KOPT-K1 (cell line): ENCODE measurements around the gene TBC1D2.

ENCODE experiments used
- H3K27ac ChIP-seq: fragments of 200-600 bp; sonication (generic); 2 replicates; pipeline ENCODE4 v1.5.1; 2016; ENCODE audit warnings: antibody characterized with exemption, mild to moderate bottlenecking, low read depth, low read length; ENCODE audit not compliant: poor library complexity, severe bottlenecking
- H3K36me3 ChIP-seq: fragments of 200-600 bp; sonication (generic); 2 replicates; pipeline ENCODE4 v1.5.1; 2017; ENCODE audit warnings: antibody characterized with exemption, mild to moderate bottlenecking, low read length, moderate library complexity; ENCODE audit not compliant: insufficient read depth
- H3K9me3 ChIP-seq: fragments of 200-600 bp; sonication (generic); 2 replicates; pipeline ENCODE4 v1.5.1; 2017; ENCODE audit warnings: antibody characterized with exemption, low read length, mild to moderate bottlenecking; ENCODE audit not compliant: insufficient read depth, poor library complexity, severe bottlenecking

The TBC1D2 gene

DNA sequence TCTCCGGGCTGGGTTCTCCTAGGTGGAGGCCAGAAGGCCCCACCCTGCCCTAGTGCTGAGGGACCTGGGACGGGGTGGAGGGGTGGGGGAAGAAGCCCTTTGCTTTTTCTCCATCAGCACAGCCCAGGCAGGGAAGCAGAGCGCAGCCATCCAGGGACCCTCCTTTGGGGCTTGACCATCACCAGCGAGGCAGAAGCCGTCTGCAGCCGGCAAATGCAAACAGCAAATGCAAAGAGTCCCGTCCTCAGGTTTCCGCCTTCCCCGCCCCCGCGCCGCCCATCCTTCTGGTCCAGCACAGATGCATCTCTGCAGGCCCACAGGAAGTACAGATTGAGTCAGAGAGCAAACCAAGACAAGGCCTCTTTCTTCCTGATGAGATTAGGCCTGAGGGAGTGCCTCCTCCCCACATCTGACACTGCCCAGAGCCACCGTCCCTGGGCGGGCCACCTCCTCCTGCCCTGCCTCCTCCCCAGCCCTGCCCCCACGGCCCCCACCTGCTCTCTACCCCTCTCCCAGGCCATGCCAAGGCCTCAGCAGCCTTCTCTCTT lies 86.4 kb downstream of the TBC1D2 start:
- H3K27ac ChIP-seq: no peak overlapping the region
- H3K36me3 ChIP-seq: no peaks in the 10 kb centered on the region
- no peaks in the 10 kb centered on the region for H3K9me3 ChIP-seq

DNA sequence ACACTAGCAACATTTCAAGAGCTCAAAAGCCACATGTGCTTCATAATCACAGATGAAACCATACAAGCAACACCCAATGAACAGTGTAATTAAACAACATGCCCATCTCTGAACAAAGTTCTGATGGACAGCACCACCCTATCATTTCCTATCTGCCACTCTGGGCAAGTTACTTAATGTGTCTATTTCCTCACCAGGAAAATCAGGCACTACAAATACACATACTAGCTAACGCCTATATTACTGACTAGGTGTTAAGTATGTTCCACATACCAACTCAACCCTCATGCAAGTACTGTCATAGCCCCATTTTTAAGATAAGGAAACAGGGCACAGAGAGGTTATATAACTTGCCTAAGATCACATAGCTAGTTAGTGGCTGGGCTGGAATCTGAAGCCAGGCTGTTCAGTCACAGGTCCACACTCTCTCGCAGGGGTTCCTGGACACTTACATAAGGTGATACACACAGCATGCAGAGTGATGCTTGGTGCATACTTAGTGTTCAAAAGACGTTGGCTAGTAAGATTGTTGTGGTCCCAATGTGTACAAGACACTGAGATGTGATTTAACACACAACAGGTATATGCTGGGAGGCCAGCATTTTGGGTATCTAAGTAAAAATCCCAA lies 87.2 kb downstream of the TBC1D2 start:
- Histone ChIP-seq H3K9me3 (no peaks in the 10 kb centered on the region), H3K36me3 (no peaks in the 10 kb centered on the region), H3K27ac (no peak overlapping the region)

DNA sequence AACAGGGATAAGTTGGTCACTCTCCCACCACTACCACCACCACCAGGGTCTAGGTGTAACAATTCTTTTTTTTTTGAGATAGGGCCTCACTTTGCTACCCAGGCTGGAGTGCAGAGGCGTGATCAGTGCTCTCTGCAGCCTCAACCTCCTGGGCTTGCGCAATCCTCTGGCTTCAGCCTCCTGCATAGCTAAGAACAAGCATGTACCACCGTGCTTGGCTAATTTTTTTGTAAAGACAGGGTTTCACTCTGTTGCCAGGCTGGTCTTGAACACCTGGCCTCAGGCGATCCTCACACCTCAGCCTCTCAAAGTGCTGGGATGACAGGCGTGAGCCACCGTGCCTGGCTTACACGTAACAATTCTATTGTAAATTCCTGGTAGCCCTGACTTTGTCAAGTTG lies 90.5 kb downstream of the TBC1D2 start:
- no peaks in the 10 kb centered on the region for H3K36me3 ChIP-seq
- H3K9me3 ChIP-seq: no peaks in the 10 kb centered on the region
- H3K27ac ChIP-seq: no peak overlapping the region

DNA sequence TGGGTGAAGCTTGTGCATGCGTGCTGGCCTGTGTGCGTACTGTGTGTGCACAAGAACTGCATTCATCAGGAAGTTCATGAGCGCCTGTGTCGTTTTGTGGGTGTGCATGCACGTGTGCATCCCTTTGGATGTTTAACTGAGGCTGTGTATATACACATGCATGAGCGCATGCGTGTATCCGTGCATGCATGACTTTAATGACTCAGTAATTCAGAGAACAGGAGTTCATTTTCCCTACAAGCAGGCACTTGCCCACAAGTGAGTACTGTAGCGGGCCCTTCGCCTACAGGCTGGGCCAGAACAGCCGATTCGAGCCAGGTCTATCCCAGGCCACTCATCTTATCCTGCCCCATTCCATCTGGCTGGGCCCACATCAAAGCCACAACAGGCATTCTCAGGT lies 92.8 kb downstream of the TBC1D2 start:
- Histone ChIP-seq H3K27ac (no peak overlapping the region), H3K9me3 (no peaks in the 10 kb centered on the region), H3K36me3 (no peaks in the 10 kb centered on the region)

DNA sequence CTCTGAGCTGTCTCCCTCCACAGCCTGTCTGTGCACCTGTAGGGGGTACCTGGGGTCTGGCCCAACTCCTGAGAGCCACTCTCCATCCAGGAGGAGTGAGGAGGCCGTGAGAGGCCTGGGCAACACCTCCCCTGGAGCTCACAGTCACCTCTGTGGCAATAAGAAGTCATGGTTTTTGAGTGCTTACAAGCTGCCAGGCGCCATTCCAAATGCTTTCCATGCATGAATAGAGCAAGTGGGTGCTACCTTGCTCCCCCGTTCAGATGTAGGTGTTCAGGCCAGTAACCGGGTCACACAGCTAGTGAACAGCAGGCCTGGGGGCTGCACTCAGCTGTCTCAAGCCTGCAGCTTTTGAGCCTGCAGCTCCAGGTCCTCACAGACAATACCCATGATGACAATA lies 93.6 kb downstream of the TBC1D2 start:
- Histone ChIP-seq H3K27ac (no peak overlapping the region), H3K9me3 (no peaks in the 10 kb centered on the region), H3K36me3 (no peaks in the 10 kb centered on the region; the same call in 1 of the 2 replicates)

DNA sequence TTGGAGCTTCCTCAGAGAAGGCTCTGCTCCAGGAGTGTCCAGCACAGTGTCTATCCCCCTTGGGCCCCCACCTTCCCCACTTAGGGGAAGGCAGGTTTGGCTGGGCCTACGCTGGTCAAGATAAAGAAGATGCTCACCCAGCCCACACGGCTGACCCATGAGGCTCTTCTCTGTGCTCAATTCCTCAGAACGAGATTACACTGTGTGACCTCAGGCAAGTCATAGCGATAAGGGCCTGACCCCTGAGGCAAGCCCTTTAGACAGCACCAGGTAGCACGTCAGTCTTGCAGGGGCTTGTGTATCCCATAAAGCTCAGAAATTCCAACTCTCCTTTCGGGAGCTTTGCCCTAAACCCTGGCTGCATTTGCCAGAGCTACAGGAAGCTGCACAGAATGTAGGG lies 95.7 kb downstream of the TBC1D2 start:
- H3K36me3 ChIP-seq: peaks cover 12% of the 10 kb centered on the region
- H3K9me3 ChIP-seq: no peaks in the 10 kb centered on the region
- no peak overlapping the region for H3K27ac ChIP-seq

DNA sequence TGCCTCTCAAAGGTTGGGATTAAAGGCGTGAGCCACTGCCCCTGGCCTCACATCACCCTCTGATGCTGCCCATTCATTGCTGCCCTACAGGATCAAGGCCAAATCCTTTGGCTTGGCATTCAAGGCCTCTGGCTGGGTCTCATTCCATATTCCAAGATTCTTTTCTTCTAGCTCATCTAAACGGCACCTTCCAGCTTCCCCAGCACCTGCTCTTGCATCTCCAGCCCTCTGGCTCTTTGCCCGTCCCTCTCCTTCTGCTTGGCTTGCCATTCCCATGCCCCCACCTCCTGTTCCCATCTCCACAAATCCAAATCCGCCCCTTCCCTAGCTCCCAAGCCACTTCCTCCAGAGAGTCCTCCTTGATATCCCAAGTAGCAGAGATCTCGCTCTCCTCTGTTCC lies 96.1 kb downstream of the TBC1D2 start:
- Histone ChIP-seq H3K27ac (no peak overlapping the region), H3K36me3 (peaks cover 13% of the 10 kb centered on the region), H3K9me3 (no peaks in the 10 kb centered on the region)

DNA sequence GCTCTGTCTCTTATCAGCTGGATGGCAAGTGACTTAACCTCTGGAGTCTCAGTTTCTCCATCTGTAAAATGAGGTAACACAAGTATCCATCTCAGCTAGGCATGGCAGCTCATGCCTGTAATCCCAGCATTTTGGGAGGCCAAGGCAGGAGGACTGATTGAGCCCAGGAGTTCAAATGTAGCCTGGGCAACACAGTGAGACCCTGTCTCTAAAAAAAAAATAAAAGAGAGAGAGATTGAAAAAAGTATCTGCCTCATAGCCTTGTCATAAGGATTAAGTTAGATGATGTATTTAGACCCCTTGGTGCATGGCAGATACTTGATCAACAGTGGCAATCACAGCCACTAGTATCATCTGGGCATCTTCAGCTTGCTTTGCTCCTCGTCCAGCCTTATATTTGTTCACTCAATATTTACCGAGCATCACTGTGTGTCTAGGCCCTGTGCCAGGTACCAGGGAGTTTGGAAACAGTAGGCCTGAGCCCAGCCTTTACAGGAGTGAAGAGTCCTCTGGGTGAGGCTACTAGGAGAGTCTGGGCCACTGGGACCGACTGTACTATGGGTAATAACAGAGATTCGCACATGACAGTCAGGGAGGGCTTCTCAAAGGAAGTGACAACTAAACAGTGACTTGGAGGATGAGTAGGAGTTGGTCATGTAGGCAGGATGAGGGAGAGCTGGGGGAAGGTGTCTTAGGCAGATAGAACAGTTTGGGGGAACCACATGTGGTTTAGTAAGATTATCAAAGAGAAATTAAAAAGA lies 97.2 kb downstream of the TBC1D2 start:
- Histone ChIP-seq H3K27ac (no peak overlapping the region), H3K36me3 (peaks cover 13% of the 10 kb centered on the region), H3K9me3 (no peaks in the 10 kb centered on the region)

DNA sequence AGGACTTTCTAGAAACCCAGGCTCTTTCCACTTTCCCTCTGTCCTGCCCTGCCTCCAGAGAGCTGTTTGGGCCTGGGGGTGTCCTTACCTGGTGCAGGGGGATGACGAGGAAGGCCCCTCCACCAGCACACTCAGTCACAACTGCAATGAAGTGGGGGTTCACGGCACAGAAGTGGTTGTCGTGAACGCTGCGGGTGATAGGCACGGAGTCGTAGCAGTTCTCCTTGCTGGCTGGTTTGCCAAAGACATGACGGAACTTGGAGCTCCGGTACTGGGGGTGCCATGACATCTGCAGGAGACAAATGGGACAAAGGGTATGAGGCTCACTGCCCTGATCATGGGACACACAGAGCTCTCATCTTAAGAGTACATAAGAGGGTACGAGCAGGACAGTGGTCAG lies 98.1 kb downstream of the TBC1D2 start:
- Histone ChIP-seq H3K36me3 (peaks cover 13% of the 10 kb centered on the region), H3K27ac (no peak overlapping the region), H3K9me3 (no peaks in the 10 kb centered on the region)

DNA sequence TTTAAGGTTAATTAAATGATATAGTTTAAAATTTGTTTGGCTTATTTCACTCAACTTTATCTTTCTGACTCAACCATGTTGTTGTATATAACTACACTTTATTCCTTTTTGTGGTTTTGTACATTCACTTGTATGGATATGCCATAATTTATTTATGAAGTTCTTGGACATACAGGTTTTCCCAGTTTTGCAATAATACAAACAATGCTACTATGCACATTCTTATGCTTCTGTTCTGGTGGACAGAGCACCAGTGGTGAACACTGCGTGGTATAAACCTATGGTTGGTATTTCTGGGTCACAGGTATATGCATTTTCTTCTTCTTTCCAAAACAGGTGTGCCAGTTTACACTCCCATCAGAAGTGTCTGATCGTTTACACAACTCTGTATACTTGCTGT lies 100.8 kb downstream of the TBC1D2 start:
- peaks cover 13% of the 10 kb centered on the region for H3K36me3 ChIP-seq
- no peak overlapping the region for H3K27ac ChIP-seq
- H3K9me3 ChIP-seq: no peaks in the 10 kb centered on the region

DNA sequence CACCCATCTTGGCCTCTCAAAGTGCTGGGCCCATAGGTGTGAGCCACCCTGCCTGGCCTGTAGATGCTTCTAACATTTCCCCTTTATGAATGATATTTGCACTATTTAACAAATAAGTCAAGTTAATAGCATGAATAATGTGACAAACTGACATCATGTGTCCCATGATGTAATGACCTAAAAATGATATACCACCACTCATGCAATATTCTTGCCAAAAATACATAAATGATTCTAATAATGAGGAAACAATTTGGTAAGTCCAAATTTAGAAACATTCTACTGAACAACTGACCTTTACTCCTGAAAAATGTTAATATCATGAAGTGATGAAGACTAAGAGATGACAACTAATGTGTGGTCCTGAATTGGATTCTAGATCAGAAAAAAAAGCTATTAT lies 102.9 kb downstream of the TBC1D2 start:
- Histone ChIP-seq H3K36me3 (peaks cover 13% of the 10 kb centered on the region), H3K27ac (no peak overlapping the region), H3K9me3 (no peaks in the 10 kb centered on the region)

DNA sequence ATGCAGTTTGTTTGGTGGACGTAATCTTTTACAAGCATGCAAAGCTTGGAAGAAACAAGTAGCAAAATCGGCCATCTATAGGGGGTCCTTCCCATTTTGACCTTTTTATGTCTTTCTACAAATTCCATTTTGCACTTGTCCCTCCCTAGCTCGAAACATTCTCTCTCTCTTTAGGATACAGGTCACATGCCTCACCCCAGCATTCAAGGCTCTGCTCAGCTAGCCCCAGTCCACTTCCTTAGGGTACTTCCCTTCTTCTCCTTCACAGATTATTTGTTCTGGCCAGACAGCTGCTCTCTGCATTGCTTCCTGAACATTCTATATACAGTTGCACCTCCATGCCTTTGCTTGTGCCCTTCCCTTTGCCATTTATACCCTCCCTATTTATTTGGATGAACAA lies 104.7 kb downstream of the TBC1D2 start:
- H3K27ac ChIP-seq: no peak overlapping the region
- H3K36me3 ChIP-seq: peaks cover 8% of the 10 kb centered on the region; the same call in 1 of the 2 replicates

DNA sequence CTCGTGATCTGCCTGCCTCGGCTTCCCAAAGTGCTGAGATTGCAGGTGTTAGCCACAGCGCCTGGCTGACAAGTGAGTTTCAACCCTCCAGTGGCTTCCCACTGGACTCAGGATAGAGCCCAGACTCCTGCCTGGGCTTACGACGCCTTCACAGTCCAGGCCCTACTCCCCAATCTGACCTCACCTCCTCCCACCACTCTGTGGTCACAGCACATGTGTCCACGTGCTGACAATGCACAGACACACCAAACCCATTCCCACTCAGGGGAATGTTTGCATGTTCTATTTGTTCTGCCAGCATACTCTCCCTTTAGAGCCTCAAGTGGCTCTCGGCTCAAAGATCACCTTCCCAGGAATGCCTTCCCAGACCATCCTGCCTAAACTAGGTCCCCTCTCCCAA lies 105.3 kb downstream of the TBC1D2 start:
- peaks cover 4% of the 10 kb centered on the region; the same call in 1 of the 2 replicates for H3K36me3 ChIP-seq
- no peak overlapping the region for H3K27ac ChIP-seq

More for the DNA sequence above, 104.7 kb downstream of the TBC1D2 start:
- H3K9me3 ChIP-seq: no peaks in the 10 kb centered on the region

DNA sequence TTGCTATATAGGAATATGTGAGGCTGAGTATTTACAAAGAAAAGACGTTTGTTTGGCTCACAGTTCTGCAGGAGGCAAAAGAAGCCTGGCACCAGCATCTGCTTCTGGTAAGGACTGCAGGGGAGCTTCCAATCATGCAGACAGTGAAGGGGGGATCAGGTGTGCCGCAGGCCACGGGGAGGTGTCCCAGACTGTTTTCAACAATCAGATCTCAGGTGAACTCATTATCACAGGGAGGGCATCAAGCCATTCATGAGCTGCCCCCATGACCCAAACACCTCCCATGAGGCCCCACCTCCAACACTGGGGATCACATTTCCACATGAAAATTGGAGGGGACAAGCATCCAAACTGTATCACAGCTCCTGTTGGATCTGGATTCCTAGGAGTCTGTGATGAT lies 106.0 kb downstream of the TBC1D2 start:
- H3K9me3 ChIP-seq: no peaks in the 10 kb centered on the region

More for the DNA sequence above, 105.3 kb downstream of the TBC1D2 start:
- no peaks in the 10 kb centered on the region for H3K9me3 ChIP-seq

More for the DNA sequence above, 106.0 kb downstream of the TBC1D2 start:
- no peak overlapping the region for H3K27ac ChIP-seq
- H3K36me3 ChIP-seq: no peaks in the 10 kb centered on the region; the same call in 1 of the 2 replicates
